GM21737 (cell line): Measurements from ENCODE around the gene SUCLA2.
"Not testable (repeated sequence)": the region's sequence is repeated elsewhere in the genome, so short reads cannot be mapped to it uniquely, and the experiment has no call there.

ENCODE experiments used
- ATAC-seq: cut with Tn5 transposase; IDR thresholded peaks from one replicate; pipeline ENCODE4 v1.9.1; 2021; ENCODE audit warnings: mild to moderate bottlenecking, moderate library complexity; ENCODE audit not compliant: unreplicated experiment

Gene SUCLA2

GRCh38 chr13:47997384-47997783 is 3.7 kb downstream of the SUCLA2 start:
- ATAC-seq = no peak

- ATAC-seq = no peak
Observed at GRCh38 chr13:47991859-47992258, 9.2 kb downstream of the SUCLA2 start.

- ATAC-seq = no peak
Observed at GRCh38 chr13:47990920-47991466, 10.1 kb downstream of the SUCLA2 start.

DNA sequence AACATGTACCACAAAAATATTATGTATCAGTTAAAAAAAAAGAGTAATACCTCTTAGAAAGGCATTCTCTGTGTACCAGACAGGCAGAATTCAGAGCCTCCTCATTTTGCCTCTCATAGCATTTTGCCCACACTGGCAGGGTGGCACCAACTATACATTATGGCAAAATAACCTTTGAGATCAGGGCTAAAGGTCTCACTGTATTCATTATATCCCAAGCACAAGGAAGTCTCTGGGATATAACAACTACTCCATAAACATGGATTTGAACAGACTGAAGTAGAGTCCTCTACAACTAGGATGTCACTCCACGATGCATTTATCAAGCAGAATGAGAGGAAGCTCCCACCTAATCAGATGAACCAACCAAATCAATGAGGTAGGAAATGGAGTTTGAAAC is 10.6 kb downstream of the SUCLA2 start:
- ATAC-seq = no peak

DNA sequence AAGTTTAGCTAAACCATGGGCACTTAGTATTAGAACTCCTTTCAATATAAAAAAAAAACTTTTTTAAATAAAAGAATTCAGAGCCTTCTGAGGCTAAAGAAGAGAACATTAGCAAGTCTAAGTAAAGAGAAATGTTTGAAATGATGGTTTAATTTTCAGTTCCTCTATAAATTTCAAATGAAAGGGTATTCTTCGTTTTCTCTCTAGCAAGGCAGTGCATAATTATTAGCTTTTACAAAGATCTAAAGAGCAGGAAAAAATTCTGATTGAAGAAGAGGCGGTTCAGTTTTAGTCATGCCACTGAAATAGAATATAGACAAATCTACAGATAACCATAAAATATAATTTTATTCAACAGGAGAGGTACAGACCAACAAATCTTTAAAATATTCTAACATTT is 18.0 kb downstream of the SUCLA2 start:
- no peak for ATAC-seq

DNA sequence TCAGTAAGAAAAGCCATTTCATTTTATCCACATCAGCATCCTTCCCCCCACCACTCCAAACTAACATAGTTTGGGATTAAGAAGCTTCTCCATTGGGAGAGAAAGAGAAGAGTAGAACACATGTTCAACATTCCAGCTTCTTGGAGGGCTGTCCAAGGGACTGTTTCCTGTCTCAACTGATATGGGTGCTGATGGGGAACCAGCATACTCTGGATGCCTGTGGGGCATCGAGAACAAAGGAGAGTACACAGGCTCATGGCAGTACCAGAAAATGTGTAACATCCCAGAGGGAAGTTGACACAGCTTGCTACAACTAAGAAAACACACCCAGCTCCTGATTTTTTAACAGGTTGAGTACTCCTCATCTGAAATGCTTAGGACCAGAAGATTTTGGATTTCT is 24.7 kb downstream of the SUCLA2 start:
- no peak for ATAC-seq

GRCh38 chr13:47964863-47965262 is 36.2 kb downstream of the SUCLA2 start:
- no peak for ATAC-seq

DNA sequence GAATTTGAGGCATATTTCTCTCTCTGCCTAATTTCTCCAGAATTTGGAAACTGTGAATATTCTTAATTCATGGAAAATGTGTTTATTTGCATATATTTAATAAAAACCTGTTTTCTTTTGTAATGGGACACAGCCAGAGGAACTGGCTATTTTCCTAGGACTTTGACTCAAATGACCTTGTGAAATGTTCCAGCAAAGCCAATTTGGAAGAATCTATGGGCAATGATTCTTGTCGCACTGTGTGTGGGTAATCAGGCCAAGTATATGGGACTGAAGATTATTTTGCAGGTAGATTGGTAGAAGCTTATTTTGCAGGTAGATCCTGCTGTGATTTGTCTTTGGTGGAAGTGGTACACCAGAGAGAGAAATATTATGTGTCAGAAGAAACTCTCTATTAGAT is 38.8 kb downstream of the SUCLA2 start:
- ATAC-seq = no peak

- ATAC-seq = no peak
Observed at GRCh38 chr13:47959468-47960247, 41.4 kb downstream of the SUCLA2 start.

GRCh38 chr13:47957073-47957472 is 44.0 kb downstream of the SUCLA2 start:
- no peak for ATAC-seq

DNA sequence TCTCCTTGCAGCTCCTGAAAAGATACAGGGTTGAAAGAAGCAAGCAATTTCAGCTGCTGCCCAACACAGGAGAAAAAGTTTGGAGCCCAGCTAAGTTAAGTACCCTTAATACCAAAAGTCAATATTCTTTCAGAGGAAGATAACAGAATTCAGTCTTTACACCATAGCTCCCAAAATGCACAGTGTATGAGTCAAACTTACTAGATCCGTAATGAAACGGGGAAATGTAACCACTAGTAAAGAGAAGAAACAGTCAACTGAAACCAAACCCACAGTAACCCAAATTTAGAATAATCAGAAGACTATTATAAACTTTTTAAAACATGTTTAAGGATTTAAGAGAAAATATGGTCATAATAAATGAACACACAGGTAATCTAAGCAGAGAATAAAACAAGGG is 45.2 kb downstream of the SUCLA2 start:
- ATAC-seq = no peak

- ATAC-seq = no peak
Observed at GRCh38 chr13:47949799-47950198, 51.3 kb downstream of the SUCLA2 start.

DNA sequence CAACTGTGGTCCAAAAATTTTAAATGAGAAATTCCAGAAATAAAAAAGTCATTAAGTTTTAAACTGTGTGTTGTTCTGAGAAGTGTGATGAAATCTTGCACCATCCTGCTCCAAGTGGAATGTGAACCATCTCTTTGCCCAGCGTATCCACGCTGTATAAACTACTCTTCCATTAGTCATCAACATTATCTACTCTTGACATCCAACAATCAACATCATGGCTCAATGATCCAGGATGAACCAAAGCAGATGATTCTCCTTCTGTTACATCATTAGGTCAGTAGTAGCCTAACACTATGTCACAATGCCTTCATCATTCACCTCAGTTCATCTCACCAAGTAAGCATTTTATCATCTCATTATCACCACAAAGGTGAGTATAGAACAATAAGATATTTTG is 55.3 kb downstream of the SUCLA2 start:
- no peak for ATAC-seq

- not testable (repeated sequence) for ATAC-seq
Observed at GRCh38 chr13:47945146-47945545, 55.9 kb downstream of the SUCLA2 start.

- ATAC-seq = no peak
Observed at GRCh38 chr13:47934371-47934770, 66.7 kb downstream of the SUCLA2 start.

- ATAC-seq = no peak
Observed at GRCh38 chr13:47932950-47933923, 67.8 kb downstream of the SUCLA2 start.

DNA sequence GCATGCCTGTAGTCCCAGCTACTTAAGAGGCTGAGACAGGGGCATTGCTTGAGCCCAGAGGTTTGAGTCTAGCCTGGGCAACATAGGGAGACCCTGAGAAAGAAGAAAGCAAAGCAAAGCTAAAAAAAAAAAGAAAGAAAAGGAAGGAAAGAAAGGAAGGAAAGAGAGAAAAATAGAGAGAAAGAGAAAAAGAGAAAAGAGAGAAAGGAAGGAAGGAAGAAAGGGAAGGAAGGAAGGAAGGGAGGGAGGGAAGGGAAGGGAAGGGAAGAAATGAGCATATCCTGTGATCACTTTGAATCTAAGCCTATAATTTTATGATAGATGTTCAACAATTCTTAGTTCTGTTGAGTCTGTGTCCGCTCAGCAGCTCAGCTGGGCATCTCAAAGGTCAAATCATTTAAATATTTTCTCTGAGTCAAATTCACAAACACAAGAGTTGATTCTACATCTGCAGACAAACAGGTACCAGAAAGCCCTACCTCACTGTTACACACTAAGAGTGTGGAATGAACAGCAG is 70.4 kb downstream of the SUCLA2 start:
- no peak for ATAC-seq

GRCh38 chr13:47929156-47929555 is 71.9 kb downstream of the SUCLA2 start:
- no peak for ATAC-seq

- no peak for ATAC-seq
Observed at GRCh38 chr13:47917022-47917574, 84.0 kb downstream of the SUCLA2 start.

DNA sequence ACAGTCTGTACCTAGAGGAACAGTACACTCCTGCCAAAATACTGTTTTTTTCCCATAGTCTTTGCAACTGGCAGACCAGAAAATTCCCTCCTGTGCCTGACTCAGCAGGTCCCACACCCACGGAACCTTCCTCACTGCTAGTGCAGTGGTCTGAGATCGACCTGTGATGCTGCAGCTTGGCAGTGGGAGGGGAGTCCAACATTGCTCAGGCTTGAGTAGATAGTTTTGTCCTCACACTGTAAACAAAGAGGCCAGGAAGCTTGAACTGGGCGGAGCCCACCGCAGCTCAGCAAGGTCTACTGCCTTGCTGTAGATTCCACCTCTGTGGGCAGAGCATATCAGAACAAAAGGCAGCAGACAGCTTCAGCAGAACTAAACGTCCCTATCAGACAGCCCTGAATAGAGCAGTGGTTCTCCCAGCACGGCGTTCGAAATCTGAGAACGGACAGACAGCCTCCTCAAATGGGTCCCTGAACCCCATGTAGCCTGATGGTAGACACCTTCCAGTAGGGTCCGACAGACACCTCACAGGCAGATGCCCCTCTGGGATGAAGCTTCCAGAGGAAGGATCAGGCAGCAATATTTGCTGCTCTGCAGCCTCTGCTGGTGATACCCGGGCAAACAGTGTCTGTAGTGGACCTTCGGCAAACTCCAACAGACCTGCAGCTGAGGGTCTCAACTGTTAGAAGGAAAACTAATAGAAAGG is 92.7 kb downstream of the SUCLA2 start:
- ATAC-seq = no peak
